M059J (cell line): ENCODE measurements around the gene HLA-DMA. TPM values are rescaled to one million over a fixed set of nuclear protein-coding genes. Genes with fewer than 3 reads are reported as not detected.
A peak's percentile ranks its signal among the peaks of the same experiment; 100 is the strongest.

ENCODE experiments used
- DNase-seq: peaks from one replicate; pipeline ENCODE4 v3.0.0-alpha.2; 2012; ENCODE audit warnings: low read depth
- total RNA-seq: library from RNA; depleted of rRNA; stranded (reverse); fragments of >200 nt; shearing (Covaris generic); gene quantifications from 2 replicates; pipeline ENCODE4 v1.2.3, GENCODE V29; 2014; rRNA removed

Gene HLA-DMA
- total RNA-seq = 11.4 and 12.3 TPM in 2 replicates

DNA sequence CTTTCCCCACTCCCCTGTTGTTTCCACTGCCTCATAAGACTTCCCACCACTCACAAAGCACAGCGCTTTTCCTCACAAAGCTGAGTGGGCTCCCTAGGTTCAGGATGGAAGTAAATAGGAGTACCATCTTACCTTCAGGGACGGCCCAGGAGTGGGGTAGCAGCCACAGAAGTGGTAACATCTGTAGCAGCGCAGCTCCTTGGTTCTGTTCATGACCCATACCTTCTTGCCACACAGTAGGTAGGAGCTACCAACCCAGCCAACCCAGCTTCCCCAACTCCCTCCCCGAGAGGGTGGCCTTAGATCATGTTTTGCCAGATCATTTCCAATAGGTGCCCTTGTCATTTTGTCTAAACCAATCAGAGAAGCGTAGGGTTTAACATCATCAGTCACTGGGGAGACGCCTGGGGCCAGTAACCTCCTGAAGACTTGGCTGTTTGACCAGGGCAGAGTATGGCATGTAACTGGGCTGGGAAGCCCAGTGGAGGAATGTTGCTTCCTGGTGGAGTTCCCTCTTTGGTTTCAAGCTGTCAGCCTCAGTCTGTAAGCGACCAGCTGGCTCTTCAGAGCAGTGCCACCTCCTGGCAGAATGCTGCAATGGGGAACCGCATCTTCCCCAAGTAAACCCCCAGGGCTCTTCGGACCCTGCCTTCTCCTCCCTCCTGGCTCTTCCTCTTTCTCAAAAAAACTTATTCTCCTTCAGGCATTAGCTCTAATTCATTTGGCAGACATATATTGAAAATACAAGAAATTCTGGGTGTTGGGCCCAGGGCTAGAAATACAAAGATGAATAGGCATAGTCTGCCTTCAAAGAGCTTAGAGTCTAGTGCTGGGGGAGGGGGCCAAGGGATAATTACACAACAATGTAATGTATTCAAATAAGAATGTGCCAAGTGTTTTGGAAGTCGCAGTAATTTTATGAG lies at the start of gene HLA-DMA:
Gene HLA-DMA, minus strand, starts transcription at position 281 of the 923 bp plus-strand sequence. Its CDS starts 61 bp downstream, at position 220.
- peak; percentile 96 for DNase-seq

DNA sequence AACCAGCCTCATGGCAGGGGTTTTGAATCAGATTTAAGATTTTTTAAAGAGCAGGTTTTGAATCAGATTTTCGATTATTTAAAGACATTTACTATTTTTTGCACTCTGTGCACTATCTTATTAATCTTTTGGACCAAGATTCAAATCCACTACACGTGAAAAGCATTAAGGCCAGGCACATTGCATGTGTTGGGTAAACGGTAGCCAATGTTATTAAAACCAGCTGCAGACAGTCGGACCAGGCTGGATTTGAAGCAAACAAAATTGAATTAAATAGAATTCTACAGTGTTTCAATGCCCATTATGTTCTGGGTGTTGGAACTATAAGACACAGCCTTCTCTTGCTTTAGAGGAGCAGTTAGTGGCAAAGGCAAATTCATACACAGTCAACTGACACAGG lies 48.8 kb upstream of the HLA-DMA start:
- no peak for DNase-seq

DNA sequence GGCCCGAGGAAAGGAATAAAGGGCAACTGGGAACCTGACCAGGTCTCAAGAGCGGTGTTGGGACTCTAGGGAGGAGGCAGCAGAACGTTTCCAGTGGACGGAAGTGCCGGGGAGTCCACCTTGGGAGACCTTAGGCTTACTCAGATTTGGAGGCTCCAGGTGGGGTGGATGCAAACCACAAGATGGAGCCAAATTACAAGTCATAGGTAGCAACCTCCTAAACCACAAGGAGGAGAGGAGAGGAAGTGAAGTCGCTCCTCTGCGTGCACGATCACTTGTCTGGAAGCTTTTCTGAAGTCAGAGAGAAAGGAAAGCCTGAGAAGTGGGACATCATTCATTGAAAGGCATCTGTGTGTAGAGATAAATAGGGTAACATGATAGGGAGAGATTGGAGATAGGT lies 47.2 kb upstream of the HLA-DMA start:
- peak; percentile 44 for DNase-seq

DNA sequence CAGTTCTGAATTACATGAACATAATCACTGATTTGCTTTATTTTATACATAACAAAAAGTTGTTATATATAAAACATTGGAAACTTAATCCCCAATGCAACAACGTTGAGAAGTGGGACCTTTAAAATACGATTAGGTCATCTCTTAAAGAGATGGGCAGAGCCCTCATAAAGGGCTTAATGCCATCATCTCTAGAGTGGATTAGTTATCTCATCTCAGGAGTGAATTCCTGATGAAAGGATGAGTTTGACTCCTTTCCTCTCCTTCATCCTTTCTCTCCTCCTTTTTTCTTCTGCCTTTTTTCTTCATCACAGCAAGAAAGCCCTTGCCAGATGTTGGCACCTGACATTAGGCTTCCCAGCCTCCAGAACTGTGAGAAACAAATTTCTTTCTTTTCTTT lies 42.6 kb upstream of the HLA-DMA start:
- no peak for DNase-seq

DNA sequence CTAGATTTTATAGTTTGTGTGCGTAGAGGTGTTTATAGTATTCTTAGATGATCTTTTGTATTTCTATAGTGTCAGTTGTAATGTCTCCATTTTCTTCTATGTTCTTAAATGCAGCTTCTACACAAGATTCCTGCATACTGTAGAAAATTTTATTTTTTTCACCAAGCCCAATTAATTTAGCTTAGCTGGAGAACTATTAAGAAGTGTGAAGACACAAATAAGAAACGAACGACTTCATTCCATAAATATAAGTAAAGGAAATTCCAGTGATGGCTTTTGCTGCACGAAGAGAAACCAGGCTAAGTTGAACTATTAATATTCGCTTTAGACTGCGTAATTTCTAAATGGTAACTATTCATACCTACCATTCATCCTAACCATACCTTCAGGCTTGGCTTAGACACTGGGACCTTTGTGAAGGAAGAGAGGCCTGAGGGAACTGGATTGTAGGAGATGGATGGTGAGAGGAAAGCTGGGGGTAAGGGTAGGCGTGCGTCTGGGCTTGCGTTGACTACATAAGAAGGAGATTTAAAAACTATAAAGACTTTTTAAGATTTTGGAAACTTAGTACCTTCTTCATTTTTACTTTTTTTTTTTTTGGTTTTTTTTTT lies 40.6 kb upstream of the HLA-DMA start:
- DNase-seq = no peak

DNA sequence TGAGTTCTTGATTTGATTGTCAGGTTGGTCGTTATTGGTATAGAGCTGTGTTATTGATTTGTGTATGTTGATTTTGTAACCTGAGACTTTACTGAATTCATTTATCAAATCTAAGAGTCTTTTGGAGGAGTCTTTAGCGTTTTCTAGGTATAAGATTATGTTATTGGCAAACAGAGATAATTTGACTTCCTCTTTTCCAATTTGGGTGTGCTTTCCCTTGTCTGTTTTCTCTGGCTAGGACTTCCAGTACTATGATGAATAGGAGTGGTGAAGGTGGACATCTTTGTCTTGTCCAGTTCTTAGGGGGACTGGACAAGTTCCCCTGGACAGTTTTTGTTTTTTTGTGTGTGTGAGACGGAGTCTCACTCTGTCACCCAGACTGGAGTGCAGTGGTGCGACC lies 39.1 kb upstream of the HLA-DMA start:
- no peak for DNase-seq

DNA sequence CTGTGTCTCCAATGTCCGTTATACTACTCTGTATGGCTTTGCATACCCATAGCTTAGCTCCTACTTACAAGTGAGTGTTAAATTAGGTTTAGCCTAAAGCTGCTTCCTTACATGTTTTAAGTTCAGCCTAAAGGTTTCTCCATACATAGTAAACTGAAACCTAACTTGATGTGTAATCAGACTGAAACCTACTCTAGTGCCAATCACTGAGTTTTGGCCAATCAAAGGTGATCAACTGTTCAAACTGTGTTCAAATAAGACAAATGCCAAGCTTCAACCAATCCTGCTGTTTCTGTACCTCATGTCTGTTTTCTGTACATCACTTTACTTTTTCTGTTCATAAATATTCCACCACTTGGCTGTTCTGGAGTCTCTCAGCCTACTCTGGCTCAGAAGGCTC lies 36.5 kb upstream of the HLA-DMA start:
- no peak for DNase-seq

DNA sequence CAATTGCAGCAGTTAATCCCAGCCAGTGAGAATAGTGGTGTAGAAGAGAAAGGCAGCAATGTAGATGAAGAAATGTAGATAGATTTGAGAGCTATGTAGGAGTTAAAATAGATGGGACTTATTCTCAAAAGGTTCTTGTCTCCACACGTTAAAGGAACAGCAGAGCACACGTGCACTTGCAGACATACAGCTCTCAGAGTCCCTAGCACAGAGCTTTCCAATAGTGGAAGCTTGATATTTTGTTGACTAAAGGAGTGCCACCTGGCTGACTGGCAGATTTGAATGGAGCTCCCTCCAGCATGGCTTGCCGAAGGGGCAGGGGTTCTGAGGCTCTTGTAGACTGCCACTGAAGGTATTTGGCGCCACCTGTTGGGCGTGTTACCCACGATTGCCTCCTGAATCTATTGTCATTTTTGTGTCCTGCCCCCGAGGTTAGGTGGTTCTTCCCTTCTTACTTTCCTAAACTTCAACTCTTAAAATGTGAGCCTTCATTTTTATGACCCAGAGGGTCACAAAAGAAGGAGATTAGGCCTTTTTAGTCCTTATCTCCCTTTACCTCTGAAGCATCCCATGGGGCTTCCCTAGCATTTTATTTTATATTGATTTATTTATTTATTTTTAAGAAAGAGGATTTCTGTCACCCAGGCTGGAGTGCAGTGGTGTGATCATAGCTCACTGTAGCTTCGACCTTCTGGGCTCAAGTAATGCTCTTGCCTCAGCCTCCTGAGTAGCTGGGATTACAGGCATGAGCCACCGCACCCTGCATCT lies 31.9 kb upstream of the HLA-DMA start:
- DNase-seq = peak; percentile 91

DNA sequence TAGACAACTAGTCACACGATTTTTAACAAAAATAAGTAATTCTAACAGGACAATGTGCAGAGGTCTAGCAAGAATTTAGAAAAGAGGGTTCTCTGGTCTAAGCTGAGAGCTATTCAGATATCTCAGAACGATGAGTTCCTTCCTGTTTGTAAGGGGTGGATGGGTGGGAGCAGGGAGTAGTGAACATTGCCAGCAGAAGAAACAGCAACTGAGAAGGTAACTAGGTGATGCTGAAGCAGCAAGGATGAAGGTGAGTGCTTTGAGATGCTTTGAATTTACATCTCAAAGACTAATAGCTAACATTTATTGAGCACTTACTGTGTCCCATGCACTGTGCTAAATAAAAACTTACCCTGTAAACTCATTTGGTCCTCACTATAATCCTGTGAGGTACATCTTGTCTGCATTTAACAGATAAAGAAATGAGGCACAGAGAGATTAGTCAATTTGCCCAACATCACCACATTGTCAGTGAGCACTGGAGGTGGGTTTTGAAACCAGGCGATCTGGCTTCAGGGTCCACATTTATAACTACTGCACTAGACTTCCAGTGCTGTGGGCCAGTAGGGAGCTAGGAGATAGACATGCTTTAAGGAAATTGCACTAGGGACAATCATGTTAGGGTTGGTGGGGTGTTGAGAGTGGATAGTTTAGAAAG lies 31.2 kb upstream of the HLA-DMA start:
- no peak for DNase-seq

DNA sequence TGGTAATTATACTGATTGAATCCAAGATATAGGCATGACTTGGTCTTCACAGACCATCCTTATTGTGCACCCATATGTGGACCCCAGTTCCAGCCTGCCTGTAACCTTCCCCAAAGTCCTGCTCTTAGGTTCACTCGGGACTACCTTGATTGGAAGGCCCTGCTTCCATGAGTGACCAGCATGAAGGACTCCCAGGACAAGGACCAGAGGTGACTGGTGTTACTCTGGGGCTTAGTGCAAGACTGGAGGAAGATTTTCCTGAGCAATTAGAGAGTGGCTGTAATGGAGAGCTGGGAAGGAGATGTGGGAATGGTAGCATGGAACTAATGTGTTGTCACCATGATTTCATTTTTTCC lies 30.6 kb upstream of the HLA-DMA start:
- peak; percentile 29 for DNase-seq

DNA sequence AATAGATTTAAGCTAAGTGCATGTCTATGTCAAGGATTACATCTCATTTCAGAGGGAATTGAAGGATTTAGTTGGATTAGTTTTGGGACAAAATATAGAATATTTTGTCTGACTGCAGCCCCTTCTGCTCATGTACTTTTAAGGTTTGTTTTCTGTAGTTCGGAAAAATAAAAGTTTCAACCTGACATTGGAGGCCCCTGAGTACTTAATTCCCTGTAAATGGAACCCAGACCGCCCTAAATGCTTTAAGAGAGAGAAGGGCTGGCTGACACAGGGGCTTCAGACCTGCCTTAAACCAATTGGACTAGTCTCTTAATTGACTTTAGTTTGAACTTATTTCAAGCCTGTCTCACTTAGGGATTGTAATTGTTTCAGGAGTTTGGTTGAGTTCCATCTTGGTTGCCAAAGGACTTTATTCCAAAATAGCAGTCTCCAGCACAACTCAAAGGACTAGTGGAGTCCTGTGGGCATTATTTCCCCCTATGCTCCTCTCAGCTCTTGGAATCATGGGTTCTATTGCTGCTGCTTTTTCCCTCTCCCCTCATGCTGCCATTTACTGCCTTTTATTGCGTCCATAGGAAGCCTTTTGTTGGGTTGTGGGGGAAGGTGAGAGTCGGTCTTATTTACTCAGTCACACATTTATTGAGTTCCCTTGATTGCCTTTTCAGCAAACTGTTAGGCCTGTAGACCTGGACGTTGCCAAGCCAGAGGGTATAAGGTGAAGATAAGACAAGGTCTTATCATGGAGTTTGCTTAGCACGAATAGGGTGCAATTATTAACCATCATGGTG lies 30.0 kb upstream of the HLA-DMA start:
- DNase-seq = peak; percentile 46

DNA sequence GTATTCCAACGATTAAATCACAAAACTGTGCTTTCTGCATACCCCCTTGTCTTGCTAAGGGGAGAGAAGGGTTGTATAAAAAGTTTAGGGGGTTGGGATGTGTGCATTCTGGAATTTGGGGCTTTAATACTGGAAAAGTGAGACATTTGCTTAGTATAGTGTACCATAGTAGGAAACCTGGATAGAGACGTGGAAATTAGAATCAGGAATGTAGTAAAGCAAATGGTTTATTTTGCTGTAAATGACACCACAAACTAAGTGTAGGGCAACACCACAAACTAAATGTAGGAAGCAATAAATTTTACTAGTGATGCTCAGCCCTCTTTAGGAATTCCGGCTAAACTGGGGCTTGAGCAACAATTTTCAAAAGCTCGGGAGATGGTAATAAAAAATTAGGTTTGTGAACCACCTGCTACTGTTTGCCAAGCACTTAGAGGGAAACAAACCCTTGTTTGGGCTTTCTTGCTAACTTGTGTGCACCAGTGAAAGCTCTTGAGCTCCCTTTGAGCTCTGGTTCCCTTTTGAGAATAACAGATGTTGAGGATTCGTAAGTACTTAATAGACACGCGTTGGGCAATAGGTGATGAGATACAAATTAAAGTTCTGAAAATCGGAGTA lies 29.3 kb upstream of the HLA-DMA start:
- peak; percentile 54 for DNase-seq

DNA sequence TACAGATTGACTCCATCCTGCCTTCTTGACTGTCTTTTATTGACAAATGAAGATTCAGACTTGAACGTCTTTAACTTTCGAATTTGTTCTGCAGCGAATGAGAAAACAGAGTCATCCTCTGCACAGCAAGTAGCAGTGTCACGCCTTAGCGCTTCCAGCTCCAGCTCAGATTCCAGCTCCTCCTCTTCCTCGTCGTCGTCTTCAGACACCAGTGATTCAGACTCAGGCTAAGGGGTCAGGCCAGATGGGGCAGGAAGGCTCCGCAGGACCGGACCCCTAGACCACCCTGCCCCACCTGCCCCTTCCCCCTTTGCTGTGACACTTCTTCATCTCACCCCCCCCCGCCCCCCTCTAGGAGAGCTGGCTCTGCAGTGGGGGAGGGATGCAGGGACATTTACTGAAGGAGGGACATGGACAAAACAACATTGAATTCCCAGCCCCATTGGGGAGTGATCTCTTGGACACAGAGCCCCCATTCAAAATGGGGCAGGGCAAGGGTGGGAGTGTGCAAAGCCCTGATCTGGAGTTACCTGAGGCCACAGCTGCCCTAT lies 27.7 kb upstream of the HLA-DMA start:
- DNase-seq = peak; percentile 30

DNA sequence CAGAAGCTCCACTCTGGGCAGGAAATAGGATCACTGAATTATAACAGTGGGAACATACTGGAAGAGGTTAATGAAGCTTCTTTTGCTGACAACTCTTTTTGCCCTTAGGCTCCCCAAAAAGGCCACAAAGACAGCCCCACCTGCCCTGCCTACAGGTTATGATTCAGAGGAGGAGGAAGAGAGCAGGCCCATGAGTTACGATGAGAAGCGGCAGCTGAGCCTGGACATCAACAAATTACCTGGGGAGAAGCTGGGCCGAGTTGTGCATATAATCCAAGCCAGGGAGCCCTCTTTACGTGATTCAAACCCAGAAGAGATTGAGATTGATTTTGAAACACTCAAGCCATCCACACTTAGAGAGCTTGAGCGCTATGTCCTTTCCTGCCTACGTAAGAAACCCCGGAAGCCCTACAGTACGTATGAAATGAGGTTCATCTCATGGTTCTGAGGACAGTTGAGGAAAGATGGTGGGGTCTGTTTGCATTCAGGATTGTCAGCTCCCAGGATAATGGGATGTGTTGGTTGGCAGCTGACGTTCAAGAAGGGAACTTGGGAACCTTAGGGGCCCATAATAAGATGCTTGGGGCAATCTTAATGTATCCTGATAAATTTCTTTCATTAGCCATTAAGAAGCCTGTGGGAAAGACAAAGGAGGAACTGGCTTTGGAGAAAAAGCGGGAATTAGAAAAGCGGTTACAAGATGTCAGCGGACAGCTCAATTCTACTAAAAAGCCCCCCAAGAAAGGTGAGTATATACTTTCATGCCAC lies 27.0 kb upstream of the HLA-DMA start:
- DNase-seq = peak; percentile 19

DNA sequence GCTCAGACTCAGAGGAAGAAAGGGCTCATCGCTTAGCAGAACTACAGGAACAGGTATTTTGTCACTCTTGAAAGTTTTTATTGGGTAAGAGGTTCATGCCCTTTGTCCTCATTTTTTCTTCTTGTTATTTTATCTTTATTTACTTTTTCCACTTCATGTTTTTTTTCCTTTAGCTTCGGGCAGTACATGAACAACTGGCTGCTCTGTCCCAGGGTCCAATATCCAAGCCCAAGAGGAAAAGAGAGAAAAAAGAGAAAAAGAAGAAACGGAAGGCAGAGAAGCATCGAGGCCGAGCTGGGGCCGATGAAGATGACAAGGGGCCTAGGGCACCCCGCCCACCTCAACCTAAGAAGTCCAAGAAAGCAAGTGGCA lies 25.0 kb upstream of the HLA-DMA start:
- no peak for DNase-seq

DNA sequence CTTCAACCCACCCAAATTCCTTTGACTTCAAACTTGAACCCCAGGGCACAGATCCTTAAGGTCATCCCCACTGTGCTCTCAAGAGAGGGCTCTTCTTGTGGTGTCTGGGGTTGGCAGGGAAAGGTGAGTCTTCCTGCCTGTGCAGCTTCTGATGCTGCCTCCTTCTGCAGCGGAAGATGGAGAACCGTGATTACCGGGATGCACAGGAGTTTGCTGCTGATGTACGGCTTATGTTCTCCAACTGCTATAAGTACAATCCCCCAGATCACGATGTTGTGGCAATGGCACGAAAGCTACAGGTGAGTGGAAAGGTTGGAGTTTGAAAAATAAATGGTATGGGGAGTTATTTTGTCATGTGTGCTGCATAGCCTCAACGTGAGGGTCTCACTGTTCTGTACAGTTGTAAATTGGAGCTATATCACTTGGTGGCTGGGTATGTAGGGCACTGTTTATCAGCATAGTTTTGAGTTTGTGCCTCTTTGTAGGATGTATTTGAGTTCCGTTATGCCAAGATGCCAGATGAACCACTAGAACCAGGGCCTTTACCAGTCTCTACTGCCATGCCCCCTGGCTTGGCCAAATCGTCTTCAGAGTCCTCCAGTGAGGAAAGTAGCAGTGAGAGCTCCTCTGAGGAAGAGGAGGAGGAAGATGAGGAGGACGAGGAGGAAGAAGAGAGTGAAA lies 24.5 kb upstream of the HLA-DMA start:
- DNase-seq = no peak

DNA sequence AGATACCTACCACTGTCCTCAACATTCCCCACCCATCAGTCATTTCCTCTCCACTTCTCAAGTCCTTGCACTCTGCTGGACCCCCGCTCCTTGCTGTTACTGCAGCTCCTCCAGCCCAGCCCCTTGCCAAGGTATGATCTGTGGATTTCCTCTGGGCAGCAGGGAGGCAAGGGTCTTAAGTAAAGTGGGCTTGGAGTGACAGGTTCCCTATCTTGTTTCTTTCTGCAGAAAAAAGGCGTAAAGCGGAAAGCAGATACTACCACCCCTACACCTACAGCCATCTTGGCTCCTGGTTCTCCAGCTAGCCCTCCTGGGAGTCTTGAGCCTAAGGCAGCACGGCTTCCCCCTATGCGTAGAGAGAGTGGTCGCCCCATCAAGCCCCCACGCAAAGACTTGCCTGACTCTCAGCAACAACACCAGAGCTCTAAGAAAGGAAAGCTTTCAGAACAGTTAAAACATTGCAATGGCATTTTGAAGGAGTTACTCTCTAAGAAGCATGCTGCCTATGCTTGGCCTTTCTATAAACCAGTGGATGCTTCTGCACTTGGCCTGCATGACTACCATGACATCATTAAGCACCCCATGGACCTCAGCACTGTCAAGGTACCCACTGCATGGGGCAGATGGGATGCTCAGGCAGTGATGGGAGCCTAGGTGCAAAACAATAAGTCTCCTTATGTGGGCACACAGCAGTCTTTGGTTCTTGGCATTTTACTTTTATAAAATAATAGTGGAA lies 23.6 kb upstream of the HLA-DMA start:
- no peak for DNase-seq

DNA sequence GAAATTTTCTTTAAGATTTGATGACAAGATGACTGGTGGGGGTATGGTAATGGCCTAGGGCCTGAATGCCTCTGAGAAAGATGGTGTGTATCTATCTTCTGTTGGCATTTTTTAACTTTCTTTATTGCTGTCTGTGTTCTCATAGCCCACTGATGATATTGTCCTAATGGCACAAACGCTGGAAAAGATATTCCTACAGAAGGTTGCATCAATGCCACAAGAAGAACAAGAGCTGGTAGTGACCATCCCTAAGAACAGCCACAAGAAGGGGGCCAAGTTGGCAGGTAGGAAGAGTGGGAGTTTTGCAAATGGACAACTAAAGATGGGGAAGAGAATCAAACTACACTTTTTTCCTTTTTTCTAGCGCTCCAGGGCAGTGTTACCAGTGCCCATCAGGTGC lies 23.0 kb upstream of the HLA-DMA start:
- DNase-seq = no peak
